HepG2 (cell line): ENCODE measurements around the gene PRDM12. TPM values are rescaled to one million over a fixed set of nuclear protein-coding genes. Genes with fewer than 3 reads are reported as not detected.

Experiments
- BHLHE40 ChIP-seq: IDR thresholded peaks from 2 replicates; pipeline ENCODE4 v1.6.1; 2011; ENCODE audit warnings: low read length, improper control_type of control experiment
- CBX1 ChIP-seq: IDR thresholded peaks from one replicate; pipeline ENCODE4 v1.6.1; 2016; ENCODE audit warnings: antibody characterized with exemption, low read depth
- ETV6 ChIP-seq: sonication (generic); formaldehyde crosslinking; conservative IDR thresholded peaks from 2 replicates; pipeline ENCODE4 v1.4.0; 2020; ENCODE audit warnings: missing genetic modification reagents
- GABPA ChIP-seq, 2 experiments: IDR thresholded peaks; 2 replicates each; pipeline ENCODE4 v1.6.1; 2011 to 2016; ENCODE audit warnings: low read depth in 2 of 2, low read length in 1 of 2, missing biosample characterization in 1 of 2, missing genetic modification characterization in 1 of 2
- HMG20A ChIP-seq: IDR thresholded peaks from 2 replicates; pipeline ENCODE4 v1.6.1; 2016; ENCODE audit warnings: borderline replicate concordance
- KDM5B ChIP-seq: sonication (generic); formaldehyde crosslinking; IDR thresholded peaks from 2 replicates; pipeline ENCODE4 v1.4.0; 2020; ENCODE audit warnings: missing genetic modification reagents, mild to moderate bottlenecking, borderline replicate concordance
- MTERF4 ChIP-seq: sonication (generic); formaldehyde crosslinking; IDR thresholded peaks from 2 replicates; pipeline ENCODE4 v1.8.0; 2023; ENCODE audit warnings: mild to moderate bottlenecking, missing genetic modification reagents
- MXD1 ChIP-seq: sonication (generic); formaldehyde crosslinking; IDR thresholded peaks from 2 replicates; pipeline ENCODE4 v1.4.0; 2020; ENCODE audit warnings: mild to moderate bottlenecking, missing genetic modification reagents
- SALL1 ChIP-seq: sonication (generic); formaldehyde crosslinking; IDR thresholded peaks from 2 replicates; pipeline ENCODE4 v1.8.0; 2022; ENCODE audit warnings: mild to moderate bottlenecking, missing genetic modification reagents
- TEAD3 ChIP-seq: optimal IDR thresholded peaks from 2 replicates; pipeline ENCODE3; 2016; ENCODE audit warnings: borderline replicate concordance
- ZGPAT ChIP-seq: IDR thresholded peaks from 2 replicates; pipeline ENCODE4 v1.6.1; 2016; ENCODE audit warnings: mild to moderate bottlenecking
- ZNF274 ChIP-seq: sonication (generic); formaldehyde crosslinking; IDR thresholded peaks from 2 replicates; pipeline ENCODE4 v1.5.1; 2020; ENCODE audit warnings: mild to moderate bottlenecking, missing genetic modification reagents
- ZNF552 ChIP-seq: sonication (generic); formaldehyde crosslinking; IDR thresholded peaks from 2 replicates; pipeline ENCODE4 v1.9.0; 2022; ENCODE audit warnings: missing genetic modification reagents, mild to moderate bottlenecking, borderline replicate concordance
- ZNF598 ChIP-seq: sonication (generic); formaldehyde crosslinking; IDR thresholded peaks from 2 replicates; pipeline ENCODE4 v1.5.1; 2020; ENCODE audit warnings: mild to moderate bottlenecking, missing genetic modification reagents, borderline replicate concordance
- polyA plus RNA-seq, 8 experiments: library from polyadenylated mRNA; depleted of rRNA in 3 of 8; stranded (reverse) in 7 of 8; unstranded in 1 of 8; fragments of >200 nt; fragmentation: Illumina TruSeq in 4 of 8; extraction: Trizol in 4 of 8; gene quantifications; 2 replicates each; pipeline versions ENCODE4 v1.2.1 to v1.2.3, GENCODE V29; 2011 to 2016; ENCODE audit warnings: low read depth in 4 of 8, missing spikeins in 1 of 8, mixed read lengths in 1 of 8; ENCODE audit not compliant: insufficient read depth in 1 of 8
- total RNA-seq, 5 experiments: library from RNA; depleted of rRNA; stranded (reverse); fragments of >200 nt; fragmentation: Illumina TruSeq; extraction: Trizol; gene quantifications; 2 replicates each; pipeline ENCODE4 v1.2.3, GENCODE V29; 2016; ENCODE audit warnings: low read depth in 1 of 5
- TF ChIP-seq, protein P1 (sequence below): sonication (generic); formaldehyde crosslinking; IDR thresholded peaks from 2 replicates; pipeline ENCODE4 v1.4.0; 2020; ENCODE audit warnings: missing genetic modification reagents, borderline replicate concordance
- TF ChIP-seq, protein P2 (sequence below): IDR thresholded peaks from 2 replicates; pipeline ENCODE4 v1.6.1; 2016; ENCODE audit warnings: low read depth, control low read depth
- TF ChIP-seq, protein P3 (sequence below): sonication (generic); formaldehyde crosslinking; IDR thresholded peaks from 2 replicates; pipeline ENCODE4 v1.4.0; 2020; ENCODE audit warnings: missing genetic modification reagents

The PRDM12 gene
- total and polyA plus RNA-seq, 2 of the 13 experiments (the other 11 are each of a cell fraction or from before 2014, with no cell fraction given): 0.04 to 0.07 TPM

GRCh38 chr9:130680836-130681768 is 16.7 kb downstream of the PRDM12 start (continued):
- TF ChIP-seq ZGPAT (peak; percentile 76; the same call in 1 of the 2 replicates), MTERF4 (CRISPR knock-in tag) (0 out of 2 replicates have a peak, but pooled peaks have one; percentile 28), ZNF552 (CRISPR knock-in tag) (peak; percentile 72; the same call in 1 of the 2 replicates), MXD1 (peak; percentile 95), TEAD3 (CRISPR knock-in tag) (peak; percentile 26), ETV6 (peak; percentile 55; the same call in 1 of the 2 replicates), ZNF274 (peak; percentile 72; the same call in 1 of the 2 replicates), CBX1 (no peak), BHLHE40 (peak; percentile 63), SALL1 (CRISPR knock-in tag) (peak; percentile 79), GABPA (IDR thresholded peaks at IDR 0.05; ENCODE audit: low read depth, low read length) (no peak), GABPA (CRISPR knock-in tag; IDR thresholded peaks at IDR 0.05; ENCODE audit: low read depth) (no peak), HMG20A (no peak), KDM5B (peak; percentile 95; the same call in 1 of the 2 replicates), ZNF598 (peak; percentile 44; the same call in 1 of the 2 replicates)
- TF ChIP-seq, protein P1, sequence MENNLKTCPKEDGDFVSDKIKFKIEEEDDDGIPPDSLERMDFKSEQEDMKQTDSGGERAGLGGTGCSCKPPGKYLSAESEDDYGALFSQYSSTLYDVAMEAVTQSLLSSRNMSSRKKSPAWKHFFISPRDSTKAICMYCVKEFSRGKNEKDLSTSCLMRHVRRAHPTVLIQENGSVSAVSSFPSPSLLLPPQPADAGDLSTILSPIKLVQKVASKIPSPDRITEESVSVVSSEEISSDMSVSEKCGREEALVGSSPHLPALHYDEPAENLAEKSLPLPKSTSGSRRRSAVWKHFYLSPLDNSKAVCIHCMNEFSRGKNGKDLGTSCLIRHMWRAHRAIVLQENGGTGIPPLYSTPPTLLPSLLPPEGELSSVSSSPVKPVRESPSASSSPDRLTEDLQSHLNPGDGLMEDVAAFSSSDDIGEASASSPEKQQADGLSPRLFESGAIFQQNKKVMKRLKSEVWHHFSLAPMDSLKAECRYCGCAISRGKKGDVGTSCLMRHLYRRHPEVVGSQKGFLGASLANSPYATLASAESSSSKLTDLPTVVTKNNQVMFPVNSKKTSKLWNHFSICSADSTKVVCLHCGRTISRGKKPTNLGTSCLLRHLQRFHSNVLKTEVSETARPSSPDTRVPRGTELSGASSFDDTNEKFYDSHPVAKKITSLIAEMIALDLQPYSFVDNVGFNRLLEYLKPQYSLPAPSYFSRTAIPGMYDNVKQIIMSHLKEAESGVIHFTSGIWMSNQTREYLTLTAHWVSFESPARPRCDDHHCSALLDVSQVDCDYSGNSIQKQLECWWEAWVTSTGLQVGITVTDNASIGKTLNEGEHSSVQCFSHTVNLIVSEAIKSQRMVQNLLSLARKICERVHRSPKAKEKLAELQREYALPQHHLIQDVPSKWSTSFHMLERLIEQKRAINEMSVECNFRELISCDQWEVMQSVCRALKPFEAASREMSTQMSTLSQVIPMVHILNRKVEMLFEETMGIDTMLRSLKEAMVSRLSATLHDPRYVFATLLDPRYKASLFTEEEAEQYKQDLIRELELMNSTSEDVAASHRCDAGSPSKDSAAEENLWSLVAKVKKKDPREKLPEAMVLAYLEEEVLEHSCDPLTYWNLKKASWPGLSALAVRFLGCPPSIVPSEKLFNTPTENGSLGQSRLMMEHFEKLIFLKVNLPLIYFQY (CRISPR knock-in tag): 0 out of 2 replicates have a peak, but pooled peaks have one; percentile 43
- TF ChIP-seq, protein P2, sequence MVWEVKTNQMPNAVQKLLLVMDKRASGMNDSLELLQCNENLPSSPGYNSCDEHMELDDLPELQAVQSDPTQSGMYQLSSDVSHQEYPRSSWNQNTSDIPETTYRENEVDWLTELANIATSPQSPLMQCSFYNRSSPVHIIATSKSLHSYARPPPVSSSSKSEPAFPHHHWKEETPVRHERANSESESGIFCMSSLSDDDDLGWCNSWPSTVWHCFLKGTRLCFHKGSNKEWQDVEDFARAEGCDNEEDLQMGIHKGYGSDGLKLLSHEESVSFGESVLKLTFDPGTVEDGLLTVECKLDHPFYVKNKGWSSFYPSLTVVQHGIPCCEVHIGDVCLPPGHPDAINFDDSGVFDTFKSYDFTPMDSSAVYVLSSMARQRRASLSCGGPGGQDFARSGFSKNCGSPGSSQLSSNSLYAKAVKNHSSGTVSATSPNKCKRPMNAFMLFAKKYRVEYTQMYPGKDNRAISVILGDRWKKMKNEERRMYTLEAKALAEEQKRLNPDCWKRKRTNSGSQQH (CRISPR knock-in tag): no peak
- TF ChIP-seq, protein P3, sequence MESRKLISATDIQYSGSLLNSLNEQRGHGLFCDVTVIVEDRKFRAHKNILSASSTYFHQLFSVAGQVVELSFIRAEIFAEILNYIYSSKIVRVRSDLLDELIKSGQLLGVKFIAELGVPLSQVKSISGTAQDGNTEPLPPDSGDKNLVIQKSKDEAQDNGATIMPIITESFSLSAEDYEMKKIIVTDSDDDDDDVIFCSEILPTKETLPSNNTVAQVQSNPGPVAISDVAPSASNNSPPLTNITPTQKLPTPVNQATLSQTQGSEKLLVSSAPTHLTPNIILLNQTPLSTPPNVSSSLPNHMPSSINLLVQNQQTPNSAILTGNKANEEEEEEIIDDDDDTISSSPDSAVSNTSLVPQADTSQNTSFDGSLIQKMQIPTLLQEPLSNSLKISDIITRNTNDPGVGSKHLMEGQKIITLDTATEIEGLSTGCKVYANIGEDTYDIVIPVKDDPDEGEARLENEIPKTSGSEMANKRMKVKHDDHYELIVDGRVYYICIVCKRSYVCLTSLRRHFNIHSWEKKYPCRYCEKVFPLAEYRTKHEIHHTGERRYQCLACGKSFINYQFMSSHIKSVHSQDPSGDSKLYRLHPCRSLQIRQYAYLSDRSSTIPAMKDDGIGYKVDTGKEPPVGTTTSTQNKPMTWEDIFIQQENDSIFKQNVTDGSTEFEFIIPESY (CRISPR knock-in tag): no peak
